Breast epithelium (tissue), 3 donors: ENCODE data around the gene ANKS1B.

ENCODE experiments used
- POLR2AphosphoS5 ChIP-seq, 3 donors: sonication (generic); formaldehyde crosslinking; IDR thresholded peaks; one replicate each; pipeline ENCODE4 v1.6.1; 2017; ENCODE audit warnings: antibody characterized with exemption in 3 of 3
- TF ChIP-seq, protein P1 (sequence below), 3 donors: fragments of 450-650 bp; IDR thresholded peaks; one replicate each; pipeline ENCODE4 v1.5.1; 2016 to 2017; ENCODE audit warnings: antibody characterized with exemption in 3 of 3, mild to moderate bottlenecking in 3 of 3, moderate library complexity in 3 of 3

DNA sequence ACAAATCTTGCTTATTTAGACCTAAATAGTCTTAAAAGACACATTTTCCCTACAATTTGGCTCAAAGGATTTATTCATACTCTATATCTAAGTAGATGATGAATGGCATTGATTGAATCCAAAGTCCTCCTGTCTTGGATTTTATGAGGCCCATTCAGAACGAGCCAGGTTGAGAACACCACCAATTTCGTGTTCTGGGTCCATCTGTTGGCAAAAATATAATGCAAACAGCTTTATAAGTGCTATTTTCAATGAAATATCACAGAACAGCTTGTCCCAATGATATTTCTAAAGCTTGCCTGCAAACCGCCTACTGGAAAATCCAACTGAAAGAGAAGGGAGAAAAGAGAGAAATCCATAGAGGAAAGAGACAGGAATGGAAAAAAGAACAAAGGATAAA, 542.0 kb downstream of the ANKS1B start:
- TF ChIP-seq, protein P1, sequence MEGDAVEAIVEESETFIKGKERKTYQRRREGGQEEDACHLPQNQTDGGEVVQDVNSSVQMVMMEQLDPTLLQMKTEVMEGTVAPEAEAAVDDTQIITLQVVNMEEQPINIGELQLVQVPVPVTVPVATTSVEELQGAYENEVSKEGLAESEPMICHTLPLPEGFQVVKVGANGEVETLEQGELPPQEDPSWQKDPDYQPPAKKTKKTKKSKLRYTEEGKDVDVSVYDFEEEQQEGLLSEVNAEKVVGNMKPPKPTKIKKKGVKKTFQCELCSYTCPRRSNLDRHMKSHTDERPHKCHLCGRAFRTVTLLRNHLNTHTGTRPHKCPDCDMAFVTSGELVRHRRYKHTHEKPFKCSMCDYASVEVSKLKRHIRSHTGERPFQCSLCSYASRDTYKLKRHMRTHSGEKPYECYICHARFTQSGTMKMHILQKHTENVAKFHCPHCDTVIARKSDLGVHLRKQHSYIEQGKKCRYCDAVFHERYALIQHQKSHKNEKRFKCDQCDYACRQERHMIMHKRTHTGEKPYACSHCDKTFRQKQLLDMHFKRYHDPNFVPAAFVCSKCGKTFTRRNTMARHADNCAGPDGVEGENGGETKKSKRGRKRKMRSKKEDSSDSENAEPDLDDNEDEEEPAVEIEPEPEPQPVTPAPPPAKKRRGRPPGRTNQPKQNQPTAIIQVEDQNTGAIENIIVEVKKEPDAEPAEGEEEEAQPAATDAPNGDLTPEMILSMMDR (IDR thresholded peaks at IDR 0.05), result no peak
- no peak for TF ChIP-seq POLR2AphosphoS5 (IDR thresholded peaks at IDR 0.05)
